Keratinocyte (primary cell): ENCODE data around the gene LOXHD1. TPM values are rescaled to one million over a fixed set of nuclear protein-coding genes. Genes with fewer than 3 reads are reported as not detected.

Experiments
- DNase-seq: peaks from one replicate; pipeline ENCODE4 v3.0.0-alpha.2; 2011; ENCODE audit warnings: low read depth, missing footprints, low spot score
- FAIRE-seq: peaks from 2 replicates; lab custom pipeline; 2011; peaks lifted over from hg19 to GRCh38; lab: Jason Lieb, UNC
- H2AFZ ChIP-seq: 2 replicates; pipeline ENCODE4 v1.6.0; 2012; ENCODE audit warnings: low read length, control low read depth, inconsistent platforms; ENCODE audit not compliant: control insufficient read depth
- H3K27ac ChIP-seq: 2 replicates; pipeline ENCODE4 v1.5.1; 2011; ENCODE audit warnings: low read length; ENCODE audit not compliant: control insufficient read depth, insufficient read depth
- H3K27me3 ChIP-seq: 3 replicates; pipeline ENCODE4 v1.6.0; 2011; ENCODE audit warnings: low read length; ENCODE audit not compliant: control insufficient read depth, insufficient read depth; ENCODE audit errors: extremely low read depth
- H3K36me3 ChIP-seq, 2 experiments: 2 replicates in 1 of 2; 3 replicates in 1 of 2; pipeline ENCODE4 v1.5.1; 2011; ENCODE audit warnings: low read length in 2 of 2, mild to moderate bottlenecking in 1 of 2; ENCODE audit not compliant: control insufficient read depth in 2 of 2, insufficient read depth in 2 of 2; ENCODE audit errors: extremely low read depth in 1 of 2
- H3K4me1 ChIP-seq: 3 replicates; pipeline ENCODE4 v1.5.1; 2011; ENCODE audit warnings: low read length; ENCODE audit not compliant: control insufficient read depth, insufficient read depth; ENCODE audit errors: extremely low read depth
- H3K4me2 ChIP-seq: 3 replicates; pipeline ENCODE4 v1.6.0; 2011; ENCODE audit warnings: low read depth, low read length; ENCODE audit not compliant: control insufficient read depth, insufficient read depth; ENCODE audit errors: extremely low read depth
- H3K4me3 ChIP-seq, 3 experiments: fragments of 200-600 bp in 1 of 3; sonication (generic) in 1 of 3; 2 replicates in 2 of 3; 3 replicates in 1 of 3; pipeline ENCODE4 v1.5.1; 2011 to 2016; ENCODE audit warnings: low read length in 3 of 3, mild to moderate bottlenecking in 3 of 3, control low read depth in 2 of 3, inconsistent platforms in 1 of 3, low read depth in 1 of 3, mixed read lengths in 1 of 3, mixed run types in 1 of 3, moderate library complexity in 1 of 3; ENCODE audit not compliant: control insufficient read depth in 2 of 3, insufficient read depth in 2 of 3; ENCODE audit errors: extremely low read depth in 1 of 3
- H3K79me2 ChIP-seq: 2 replicates; pipeline ENCODE4 v1.6.0; 2012; ENCODE audit warnings: low read length; ENCODE audit not compliant: control insufficient read depth, insufficient read depth
- H3K9ac ChIP-seq: 3 replicates; pipeline ENCODE4 v1.6.0; 2011; ENCODE audit warnings: low read length; ENCODE audit not compliant: control insufficient read depth, insufficient read depth; ENCODE audit errors: extremely low read depth
- H3K9me1 ChIP-seq: 3 replicates; pipeline ENCODE4 v1.6.0; 2011; ENCODE audit warnings: low read length; ENCODE audit not compliant: control insufficient read depth, insufficient read depth; ENCODE audit errors: extremely low read depth
- H3K9me3 ChIP-seq: 2 replicates; pipeline ENCODE4 v1.5.1; 2012; ENCODE audit warnings: low read depth, low read length; ENCODE audit not compliant: control insufficient read depth
- H4K20me1 ChIP-seq: 3 replicates; pipeline ENCODE4 v1.6.0; 2011; ENCODE audit warnings: low read length; ENCODE audit not compliant: control insufficient read depth, insufficient read depth; ENCODE audit errors: extremely low read depth
- CTCF ChIP-seq, 3 experiments: IDR thresholded peaks in 1 of 3; conservative IDR thresholded peaks in 1 of 3; optimal IDR thresholded peaks in 1 of 3; 2 replicates in 2 of 3; 3 replicates in 1 of 3; pipeline versions ENCODE3 to v1.5.1; 2011; ENCODE audit warnings: low read length in 3 of 3, mild to moderate bottlenecking in 3 of 3, moderate library complexity in 2 of 3, control low read depth in 1 of 3, inconsistent platforms in 1 of 3; ENCODE audit not compliant: insufficient read depth in 2 of 3; ENCODE audit errors: extremely low read depth in 1 of 3
- EZH2 ChIP-seq: IDR thresholded peaks from one replicate; pipeline ENCODE4 v1.6.1; 2012; ENCODE audit warnings: inconsistent platforms, mild to moderate bottlenecking, low read length, moderate library complexity
- dilution Hi-C: fragments of 300-500 bp; cut with MboI; formaldehyde crosslinking; loops from one replicate; pipeline ENCODE4 v1.7.0; 2020; ENCODE audit warnings: low sequenced_read_pairs; ENCODE audit not compliant: extremely low pct_ligation_motif_present
- polyA plus RNA-seq, 5 experiments: library from polyadenylated mRNA; depleted of rRNA in 3 of 5; stranded (reverse) in 3 of 5; stranded (forward) in 1 of 5; unstranded in 1 of 5; fragments of >200 nt; gene quantifications; 1 replicate in 1 of 5; 2 replicates in 3 of 5; 3 replicates in 1 of 5; pipeline versions ENCODE4 v1.2.1 to v1.2.3, GENCODE V29; 2011 to 2012; ENCODE audit warnings: missing spikeins in 2 of 5, low read depth in 1 of 5, low replicate concordance in 1 of 5

Gene LOXHD1
- polyA plus RNA-seq, 1 donor (not counting 4 experiments of a cell fraction or from before 2014, with no cell fraction given), result not detected

- dilution Hi-C loops, result no loop called here
- no peaks in the 10 kb centered on the region for H3K79me2 ChIP-seq
- TF ChIP-seq EZH2, result no peak
- no peak for FAIRE-seq
- H3K9me3 ChIP-seq, result no peaks in the 10 kb centered on the region
- no peaks in the 10 kb centered on the region for H4K20me1 ChIP-seq
- H3K27me3 ChIP-seq, result no peaks in the 10 kb centered on the region
- H3K27ac ChIP-seq, result no peak overlapping the region
- no peaks in the 10 kb centered on the region for H3K36me3 ChIP-seq
- H3K9me1 ChIP-seq, result no peaks in the 10 kb centered on the region
- no peak for DNase-seq
- H3K4me3 ChIP-seq, result no peak overlapping the region
- H3K4me2 ChIP-seq, result no peak overlapping the region
- no peak overlapping the region for H3K9ac ChIP-seq
- H2AFZ ChIP-seq, result no peak overlapping the region
- H3K4me1 ChIP-seq, result no peaks in the 10 kb centered on the region
Observed at GRCh38 chr18:46629361-46629760, 27.7 kb downstream of the LOXHD1 start.

- Histone ChIP-seq H3K79me2 (no peaks in the 10 kb centered on the region), H3K27me3 (no peaks in the 10 kb centered on the region), H2AFZ (no peak overlapping the region), H3K9me3 (no peaks in the 10 kb centered on the region), H3K9me1 (no peaks in the 10 kb centered on the region), H3K4me1 (no peaks in the 10 kb centered on the region), H3K4me2 (no peak overlapping the region), H4K20me1 (no peaks in the 10 kb centered on the region), H3K36me3 (no peaks in the 10 kb centered on the region), H3K27ac (no peak overlapping the region), H3K9ac (no peak overlapping the region), H3K4me3 (no peak overlapping the region)
- DNase-seq, result no peak
- TF ChIP-seq CTCF (optimal IDR thresholded peaks at IDR 0.05 in 1 of 3, IDR thresholded peaks at IDR 0.05 in 1 of 3, conservative IDR thresholded peaks at IDR 0.05 in 1 of 3; ENCODE audit: extremely low read depth in 1 of 3, insufficient read depth in 2 of 3, low read length in 3 of 3) (no peak), EZH2 (no peak)
- dilution Hi-C loops, result no loop called here
- no peak for FAIRE-seq
Observed at GRCh38 chr18:46628206-46628605, 28.8 kb downstream of the LOXHD1 start.

GRCh38 chr18:46627136-46627535 lies 29.9 kb downstream of the LOXHD1 start:
- DNase-seq, result no peak
- H3K36me3 ChIP-seq, result no peaks in the 10 kb centered on the region
- no peaks in the 10 kb centered on the region for H3K9me1 ChIP-seq
- no peak overlapping the region for H3K4me2 ChIP-seq
- H3K27me3 ChIP-seq, result no peaks in the 10 kb centered on the region
- dilution Hi-C loops, result no loop called here
- no peak overlapping the region for H2AFZ ChIP-seq
- no peak overlapping the region for H3K9ac ChIP-seq
- no peaks in the 10 kb centered on the region for H3K79me2 ChIP-seq
- H3K4me3 ChIP-seq, result no peak overlapping the region
- TF ChIP-seq EZH2 (no peak), CTCF (optimal IDR thresholded peaks at IDR 0.05 in 1 of 3, IDR thresholded peaks at IDR 0.05 in 1 of 3, conservative IDR thresholded peaks at IDR 0.05 in 1 of 3; ENCODE audit: extremely low read depth in 1 of 3, insufficient read depth in 2 of 3, low read length in 3 of 3) (no peak)
- H3K9me3 ChIP-seq, result no peaks in the 10 kb centered on the region
- FAIRE-seq, result no peak
- H3K4me1 ChIP-seq, result no peaks in the 10 kb centered on the region
- H4K20me1 ChIP-seq, result no peaks in the 10 kb centered on the region
- H3K27ac ChIP-seq, result no peak overlapping the region
